K562 (cell line): Measurements from ENCODE around the gene AGR2. TPM values are rescaled to one million over a fixed set of nuclear protein-coding genes. Genes with fewer than 3 reads are reported as not detected.

Experiments
- ATAC-seq: fragments of 200-7000 bp; cut with Tn5 transposase; 3 replicates; pipeline ENCODE4 v1.9.1; 2020; ENCODE audit warnings: moderate library complexity
- BruUV-seq: library from RNA; stranded (reverse); fragments of 400-500 nt; replicated peaks from 2 replicates; lab custom pipeline; 2021; lab: Mats Ljungman, UMichigan
- CTCF ChIA-PET: fragments of 300-600 bp; formaldehyde crosslinking; extraction: SDS; loops from one replicate; lab custom pipeline; 2021; ENCODE audit warnings: low intra/inter-chr PET ratio; lab: Yijun Ruan, JAX
- POLR2A ChIA-PET: fragments of 300-600, 350-650 bp; sonication (Branson Sonifier 250); formaldehyde crosslinking; extraction: SDS; loops from one replicate; lab custom pipeline; 2021; ENCODE audit warnings: antibody characterized with exemption, inconsistent platforms; lab: Yijun Ruan, JAX
- DNase-seq, 4 experiments: peaks; one replicate each; pipeline versions ENCODE4 v3.0.0 to v3.0.0-alpha.2; 2011 to 2018; ENCODE audit warnings: low spot score in 3 of 4, mixed read lengths in 3 of 4; ENCODE audit errors: extremely low read depth in 1 of 4
- FAIRE-seq: peaks from 2 replicates; lab custom pipeline; 2011; peaks lifted over from hg19 to GRCh38; lab: Jason Lieb, UNC
- H2AFZ ChIP-seq: 2 replicates; pipeline ENCODE4 v1.6.0; 2011; ENCODE audit warnings: low read depth, low read length, control low read depth, inconsistent platforms
- H3K27ac ChIP-seq: fragments of 200-600 bp; 3 replicates; pipeline ENCODE4 v1.8.0; 2011; ENCODE audit warnings: low read depth, mild to moderate bottlenecking, control low read depth, inconsistent platforms, low read length, moderate library complexity, mixed read lengths; ENCODE audit errors: extremely low read depth
- H3K27me3 ChIP-seq, 2 experiments: fragments of 300-600 bp in 1 of 2; 2 replicates in 1 of 2; 3 replicates in 1 of 2; pipeline versions ENCODE4 v1.6.0 to v1.8.0; 2011; ENCODE audit warnings: inconsistent platforms in 2 of 2, low read length in 2 of 2, mild to moderate bottlenecking in 1 of 2, mixed read lengths in 1 of 2, moderate library complexity in 1 of 2; ENCODE audit not compliant: control insufficient read depth in 2 of 2, insufficient read depth in 2 of 2
- H3K36me3 ChIP-seq: fragments of 300-600 bp; 3 replicates; pipeline ENCODE4 v1.8.0; 2011; ENCODE audit warnings: mild to moderate bottlenecking, low read length, inconsistent platforms; ENCODE audit not compliant: control insufficient read depth, insufficient read depth
- H3K4me1 ChIP-seq, 2 experiments: fragments of 200-600 bp in 1 of 2; replicated peaks in 1 of 2; 2 replicates in 1 of 2; 3 replicates in 1 of 2; pipeline versions ENCODE4 v1.5.1 to v1.8.0; 2011; ENCODE audit warnings: inconsistent platforms in 2 of 2, low read length in 2 of 2, mild to moderate bottlenecking in 1 of 2, mixed read lengths in 1 of 2, moderate library complexity in 1 of 2; ENCODE audit not compliant: control insufficient read depth in 2 of 2, insufficient read depth in 2 of 2
- H3K4me2 ChIP-seq: 2 replicates; pipeline ENCODE4 v1.6.1; 2011; ENCODE audit warnings: low read length, control low read depth, inconsistent platforms, mixed read lengths; ENCODE audit not compliant: insufficient read depth
- H3K4me3 ChIP-seq: fragments of 200-600 bp; sonication (generic), shearing (Covaris generic); 2 replicates; pipeline ENCODE4 v1.5.1; 2016; ENCODE audit warnings: control low read depth, inconsistent platforms
- H3K79me2 ChIP-seq: fragments of 200-600 bp; 3 replicates; pipeline ENCODE4 v1.8.0; 2011; ENCODE audit warnings: low read length, inconsistent platforms; ENCODE audit not compliant: control insufficient read depth, insufficient read depth
- H3K9ac ChIP-seq, 2 experiments: 2 replicates each; pipeline versions ENCODE4 v1.6.0 to v1.6.1; 2011; ENCODE audit warnings: low read depth in 2 of 2, low read length in 2 of 2, control low read depth in 1 of 2, inconsistent platforms in 1 of 2, mild to moderate bottlenecking in 1 of 2, mixed read lengths in 1 of 2; ENCODE audit not compliant: insufficient read depth in 1 of 2
- H3K9me1 ChIP-seq: one replicate; pipeline ENCODE4 v1.6.0; 2011; ENCODE audit warnings: inconsistent platforms, mild to moderate bottlenecking, low read length, moderate library complexity; ENCODE audit not compliant: control insufficient read depth, insufficient read depth
- H3K9me3 ChIP-seq: replicated peaks from 2 replicates; pipeline ENCODE4 v1.5.1; 2011; ENCODE audit warnings: low read depth, low read length, inconsistent platforms; ENCODE audit not compliant: control insufficient read depth, insufficient read depth
- H4K20me1 ChIP-seq: replicated peaks from 2 replicates; pipeline ENCODE4 v1.6.1; 2011; ENCODE audit warnings: low read length, inconsistent platforms, mixed read lengths; ENCODE audit not compliant: control insufficient read depth, insufficient read depth
- CREBBP ChIP-seq: IDR thresholded peaks from one replicate; pipeline ENCODE4 v1.6.1; 2012; ENCODE audit warnings: low read depth, mild to moderate bottlenecking, control low read depth, inconsistent platforms, low read length
- FOXM1 ChIP-seq, 2 experiments: fragments of 450-650 bp in 1 of 2; sonication (generic) in 1 of 2; formaldehyde crosslinking in 1 of 2; IDR thresholded peaks; 2 replicates each; pipeline versions ENCODE4 v1.6.1 to v1.9.0; 2017 to 2022; ENCODE audit warnings: low read depth in 2 of 2, mild to moderate bottlenecking in 2 of 2, missing genetic modification reagents in 1 of 2, moderate library complexity in 1 of 2
- MECOM ChIP-seq: fragments of 250-450 bp; sonication (Bioruptor Pico); IDR thresholded peaks from 2 replicates; pipeline ENCODE4 v1.8.0; 2022; ENCODE audit warnings: inconsistent platforms
- MEF2A ChIP-seq: IDR thresholded peaks from 2 replicates; pipeline ENCODE4 v1.6.1; 2011; ENCODE audit warnings: low read depth, mild to moderate bottlenecking, low read length, moderate library complexity; ENCODE audit not compliant: control insufficient read depth
- ZNF239 ChIP-seq: fragments of 250-450 bp; sonication (Bioruptor Pico); IDR thresholded peaks from 2 replicates; pipeline ENCODE4 v1.4.0; 2020; ENCODE audit warnings: mild to moderate bottlenecking
- WGBS: fragments of 100-300 bp; shearing (Covaris generic); methylation state at CpG from one replicate; pipeline ENCODE4 v1.1.6; 2016; ENCODE audit warnings: low coverage, mixed read lengths; ENCODE audit not compliant: insufficient coverage; ENCODE audit errors: missing lambda C conversion rate; 5-methylcytosine and 5-hydroxymethylcytosine counted together
- in situ Hi-C: fragments of 300-500 bp; cut with MboI; formaldehyde crosslinking; loops from 4 replicates; pipeline ENCODE4 v1.15.0; 2018; ENCODE audit warnings: inconsistent platforms, mixed read lengths
- intact Hi-C: fragments of 100-400 bp; cut with micrococcal nuclease; formaldehyde crosslinking; loops from 2 replicates; pipeline ENCODE4 v1.14.2; 2022
- polyA plus RNA-seq, 8 experiments: library from polyadenylated mRNA; depleted of rRNA in 4 of 8; stranded (reverse) in 5 of 8; unstranded in 3 of 8; fragments of >200 nt; fragmentation: Nextera tagmentation in 2 of 8; fragmentation: Illumina TruSeq in 1 of 8; extraction: Ambion mirVana in 2 of 8; extraction: Trizol in 1 of 8; gene quantifications; 2 replicates each; pipeline versions ENCODE4 v1.2.1 to v1.2.3, GENCODE V29; 2011 to 2014; ENCODE audit warnings: inconsistent platforms in 1 of 8, missing spikeins in 1 of 8
- total RNA-seq, 7 experiments: library from RNA; depleted of rRNA in 6 of 7; stranded (reverse); fragments of >200 nt in 6 of 7; fragmentation: Illumina TruSeq in 2 of 7; extraction: Trizol in 2 of 7; gene quantifications; 2 replicates each; pipeline versions ENCODE4 v1.2.1 to v1.2.3, GENCODE V29; 2011 to 2021; ENCODE audit warnings: low replicate concordance in 1 of 7

AGR2 gene
- total and polyA plus RNA-seq, 9 of the 15 experiments (the other 6 are each of a cell fraction or from before 2014, with no cell fraction given) = 0.66 TPM; not detected in 8

DNA sequence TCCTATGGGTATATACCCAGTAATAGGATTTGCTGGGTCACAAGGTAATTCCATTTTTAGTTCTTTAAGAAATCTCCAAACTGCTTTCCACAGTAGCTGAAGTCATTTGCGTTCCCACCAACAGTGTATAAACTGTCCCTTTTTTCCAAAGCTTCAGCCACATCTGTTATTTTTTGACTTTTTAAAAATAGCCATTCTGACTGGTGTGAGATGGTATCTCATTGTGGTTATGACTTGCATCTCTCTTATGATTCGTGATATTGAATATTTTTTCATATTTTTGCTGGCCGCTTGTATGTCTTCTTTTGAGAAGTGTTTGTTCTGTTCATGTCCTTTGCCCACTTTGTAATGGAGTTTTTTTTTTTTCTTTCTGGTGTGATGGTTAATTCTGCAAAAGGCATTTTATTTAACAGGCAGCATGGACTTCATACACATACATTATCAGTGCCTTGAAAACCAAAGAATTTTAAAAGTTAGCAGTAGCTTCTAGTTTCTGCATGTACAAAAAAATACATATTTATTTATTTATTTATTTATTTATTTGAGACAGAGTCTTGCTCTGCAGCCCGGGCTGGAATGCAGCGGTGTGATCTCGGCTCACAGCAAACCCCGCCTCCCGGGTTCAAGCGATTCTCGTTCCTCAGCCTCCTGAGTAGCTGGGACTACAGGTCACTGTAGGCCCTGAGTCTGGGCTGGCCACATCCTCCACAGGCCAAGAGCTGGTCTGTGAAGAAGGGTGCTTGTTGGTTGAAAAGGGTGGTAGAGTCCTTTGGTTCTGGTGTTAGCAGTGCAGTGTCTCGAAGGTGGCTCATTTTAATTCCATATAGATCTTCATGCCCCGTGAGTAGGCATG is 44.7 kb upstream of the AGR2 start:
- H3K27ac ChIP-seq = no peak overlapping the region
- H3K9ac ChIP-seq = 0 out of 4 replicates have a peak overlapping the region, but pooled peaks of 1 of the 2 experiments have one; percentile 7
- TF ChIP-seq MEF2A = no peak
- no peak for TF ChIP-seq CREBBP
- no peak for TF ChIP-seq MECOM (CRISPR knock-in tag)
- TF ChIP-seq ZNF239 (CRISPR knock-in tag) = peak; percentile 92
- peak; percentile 76; the same call in 1 of the 2 replicates for TF ChIP-seq FOXM1 (IDR thresholded peaks at IDR 0.05; ENCODE audit: low read depth)
- TF ChIP-seq FOXM1 (CRISPR knock-in tag; IDR thresholded peaks at IDR 0.05; ENCODE audit: low read depth) = no peak
- H2AFZ ChIP-seq = no peak overlapping the region
- peaks cover 12 to 18% of the 10 kb centered on the region in 2 experiments; a peak in 4 of 5 replicates for H3K27me3 ChIP-seq
- in situ Hi-C loops (no loop called here), intact Hi-C loops (no loop called here)
- ChIA-PET POLR2A (interaction anchor here (1.6 kb wide), 1 partner anchor 8 kb away, joined by 4 read pairs; no protein-coding TSS in a partner anchor), CTCF (no interaction called here)
- H3K9me1 ChIP-seq = no peaks in the 10 kb centered on the region
- ATAC-seq = no peak
- H3K36me3 ChIP-seq = no peaks in the 10 kb centered on the region
- H3K4me2 ChIP-seq = no peak overlapping the region
- WGBS = 20% methylated on average over 12 of the region's 12 CpGs
- H3K4me1 ChIP-seq = peaks cover 0 to 8% of the 10 kb centered on the region in 2 experiments; a peak in 1 of 5 replicates
- no peak for DNase-seq
- no peaks in the 10 kb centered on the region for H4K20me1 ChIP-seq
- no peak overlapping the region for H3K4me3 ChIP-seq
- BruUV-seq = no TSS peak
- H3K79me2 ChIP-seq = no peaks in the 10 kb centered on the region
- no peak for FAIRE-seq
- H3K9me3 ChIP-seq = no peaks in the 10 kb centered on the region
